ENCODE results near the gene RBMXL3.
"Not testable (repeated sequence)": the region's sequence is repeated elsewhere in the genome, so short reads cannot be mapped to it uniquely, and the experiment has no call there.

RBMXL3 gene

GRCh38 chrX:115189110-115189509 lies at the start of gene RBMXL3:
RBMXL3 (plus strand) TSS chrX:115189410; CDS start chrX:115189442, 32 bp downstream.
- no peak for DNase-seq (ENCODE audit: low read depth in 1 of 2, low spot score in 1 of 2)

- no peak for DNase-seq (ENCODE audit: low read depth in 1 of 2, low spot score in 1 of 2)
Measured at GRCh38 chrX:115142057-115142456, 47.2 kb upstream of the RBMXL3 start.

GRCh38 chrX:115147220-115147619 lies 42.0 kb upstream of the RBMXL3 start:
- DNase-seq (ENCODE audit: low read depth in 1 of 2, low spot score in 1 of 2) = no peak

- no peak for DNase-seq (ENCODE audit: low read depth in 1 of 2, low spot score in 1 of 2)
Measured at GRCh38 chrX:115173181-115173580, 16.0 kb upstream of the RBMXL3 start.

GRCh38 chrX:115174548-115174947 lies 14.7 kb upstream of the RBMXL3 start:
- no peak for DNase-seq (ENCODE audit: low read depth in 1 of 2, low spot score in 1 of 2)

GRCh38 chrX:115177932-115178331 lies 11.3 kb upstream of the RBMXL3 start:
- no peak for DNase-seq (ENCODE audit: low read depth in 1 of 2, low spot score in 1 of 2)

- DNase-seq (ENCODE audit: low read depth in 1 of 2, low spot score in 1 of 2) = no peak
Measured at GRCh38 chrX:115178473-115178872, 10.7 kb upstream of the RBMXL3 start.

GRCh38 chrX:115183980-115184379 lies 5.2 kb upstream of the RBMXL3 start:
- DNase-seq (ENCODE audit: low read depth in 1 of 2, low spot score in 1 of 2) = no peak

- DNase-seq (ENCODE audit: low read depth in 1 of 2, low spot score in 1 of 2) = no peak
Measured at GRCh38 chrX:115189646-115190635, 731 bp downstream of the RBMXL3 start.

- DNase-seq (ENCODE audit: low read depth in 1 of 2, low spot score in 1 of 2) = no peak
Measured at GRCh38 chrX:115190636-115191489, 1.7 kb downstream of the RBMXL3 start.

- no peak for DNase-seq (ENCODE audit: low read depth in 1 of 2, low spot score in 1 of 2)
Measured at GRCh38 chrX:115191490-115192243, 2.5 kb downstream of the RBMXL3 start.

- no peak for DNase-seq (ENCODE audit: low read depth in 1 of 2, low spot score in 1 of 2)
Measured at GRCh38 chrX:115192244-115192700, 3.1 kb downstream of the RBMXL3 start.

GRCh38 chrX:115204040-115204439 lies 14.8 kb downstream of the RBMXL3 start:
- DNase-seq (ENCODE audit: low read depth in 1 of 2, low spot score in 1 of 2) = no peak

GRCh38 chrX:115209547-115209946 lies 20.3 kb downstream of the RBMXL3 start:
- DNase-seq (ENCODE audit: low read depth in 1 of 2, low spot score in 1 of 2) = not testable (repeated sequence)

- DNase-seq (ENCODE audit: low read depth in 1 of 2, low spot score in 1 of 2) = no peak
Measured at GRCh38 chrX:115214151-115214550, 24.9 kb downstream of the RBMXL3 start.

- no peak for DNase-seq (ENCODE audit: low read depth in 1 of 2, low spot score in 1 of 2)
Measured at GRCh38 chrX:115214605-115215004, 25.4 kb downstream of the RBMXL3 start.

GRCh38 chrX:115217346-115217745 lies 28.1 kb downstream of the RBMXL3 start:
- DNase-seq (ENCODE audit: low read depth in 1 of 2, low spot score in 1 of 2) = not testable (repeated sequence)

GRCh38 chrX:115226929-115227328 lies 37.7 kb downstream of the RBMXL3 start:
- DNase-seq (ENCODE audit: low read depth in 1 of 2, low spot score in 1 of 2) = no peak

GRCh38 chrX:115229337-115230003 lies 40.3 kb downstream of the RBMXL3 start:
- DNase-seq (ENCODE audit: low read depth in 1 of 2, low spot score in 1 of 2) = no peak

- DNase-seq (ENCODE audit: low read depth in 1 of 2, low spot score in 1 of 2) = no peak
Measured at GRCh38 chrX:115232933-115233496, 43.8 kb downstream of the RBMXL3 start.
